NT2/D1 (cell line): ENCODE results near the gene ANO9.

ENCODE experiments used
- DNase-seq: peaks from one replicate; pipeline ENCODE4 v3.0.0-alpha.2; 2011; ENCODE audit warnings: low read depth, low spot score
- H3K27me3 ChIP-seq: 2 replicates; pipeline ENCODE4 v1.6.0; 2011; ENCODE audit warnings: mild to moderate bottlenecking; ENCODE audit not compliant: insufficient read length, insufficient read depth
- H3K36me3 ChIP-seq: 2 replicates; pipeline ENCODE4 v1.6.1; 2011; ENCODE audit warnings: mild to moderate bottlenecking, low read length, mixed read lengths; ENCODE audit not compliant: insufficient read depth, insufficient read length
- H3K4me1 ChIP-seq: 2 replicates; pipeline ENCODE4 v1.5.1; 2011; ENCODE audit not compliant: insufficient read depth, insufficient read length
- H3K4me3 ChIP-seq: 2 replicates; pipeline ENCODE4 v1.5.1; 2011; ENCODE audit warnings: low read depth; ENCODE audit not compliant: insufficient read length
- H3K9ac ChIP-seq: 2 replicates; pipeline ENCODE4 v1.6.0; 2011; ENCODE audit warnings: low read depth; ENCODE audit not compliant: insufficient read length
- H3K9me3 ChIP-seq: 2 replicates; pipeline ENCODE4 v1.5.1; 2011; ENCODE audit warnings: mild to moderate bottlenecking, low read length; ENCODE audit not compliant: insufficient read depth
- SUZ12 ChIP-seq: IDR thresholded peaks from 2 replicates; pipeline ENCODE4 v1.6.1; 2011; ENCODE audit not compliant: insufficient read length, insufficient read depth; ENCODE audit errors: extremely low read depth
- YY1 ChIP-seq: IDR thresholded peaks from 2 replicates; pipeline ENCODE4 v1.6.1; 2011; ENCODE audit not compliant: insufficient read length, insufficient read depth
- ZNF274 ChIP-seq: IDR thresholded peaks from 2 replicates; pipeline ENCODE4 v1.6.1; 2011; ENCODE audit warnings: mild to moderate bottlenecking, low read depth, low read length

ANO9 gene

GRCh38 chr11:420911-421321 is 20.9 kb downstream of the ANO9 start:
- Histone ChIP-seq H3K27me3 (peaks cover 29% of the 10 kb centered on the region), H3K9me3 (no peaks in the 10 kb centered on the region), H3K4me3 (no peak overlapping the region), H3K9ac (no peak overlapping the region), H3K36me3 (no peaks in the 10 kb centered on the region), H3K4me1 (peaks cover 13% of the 10 kb centered on the region)
- TF ChIP-seq SUZ12 (no peak), YY1 (no peak), ZNF274 (no peak)
- DNase-seq = no peak

- H3K4me3 ChIP-seq = no peak overlapping the region
- DNase-seq = no peak
- no peaks in the 10 kb centered on the region for H3K36me3 ChIP-seq
- no peaks in the 10 kb centered on the region for H3K9me3 ChIP-seq
- TF ChIP-seq SUZ12 (no peak), ZNF274 (no peak), YY1 (no peak)
- peaks cover 36% of the 10 kb centered on the region for H3K27me3 ChIP-seq
- H3K9ac ChIP-seq = no peak overlapping the region
- H3K4me1 ChIP-seq = peaks cover 18% of the 10 kb centered on the region
Observed at GRCh38 chr11:420054-420910, 21.5 kb downstream of the ANO9 start.

GRCh38 chr11:419248-420005 is 22.4 kb downstream of the ANO9 start:
- DNase-seq = no peak
- H3K4me1 ChIP-seq = peaks cover 18% of the 10 kb centered on the region
- TF ChIP-seq SUZ12 = no peak
- no peak for TF ChIP-seq YY1
- TF ChIP-seq ZNF274 = no peak
- no peaks in the 10 kb centered on the region for H3K36me3 ChIP-seq
- H3K27me3 ChIP-seq = peaks cover 39% of the 10 kb centered on the region
- H3K4me3 ChIP-seq = no peak overlapping the region
- H3K9ac ChIP-seq = no peak overlapping the region
- no peaks in the 10 kb centered on the region for H3K9me3 ChIP-seq

GRCh38 chr11:418343-419247 is 23.2 kb downstream of the ANO9 start:
- no peak overlapping the region for H3K9ac ChIP-seq
- DNase-seq = no peak
- no peak for TF ChIP-seq SUZ12
- TF ChIP-seq YY1 = no peak
- TF ChIP-seq ZNF274 = no peak
- H3K27me3 ChIP-seq = peaks cover 39% of the 10 kb centered on the region
- H3K4me3 ChIP-seq = no peak overlapping the region
- H3K36me3 ChIP-seq = no peaks in the 10 kb centered on the region
- H3K4me1 ChIP-seq = peaks cover 18% of the 10 kb centered on the region
- H3K9me3 ChIP-seq = no peaks in the 10 kb centered on the region

GRCh38 chr11:417652-418342 is 24.0 kb downstream of the ANO9 start:
- no peak for DNase-seq
- Histone ChIP-seq H3K9me3 (no peaks in the 10 kb centered on the region), H3K27me3 (peaks cover 45% of the 10 kb centered on the region), H3K9ac (peak overlapping the region; percentile 76), H3K4me1 (peaks cover 24% of the 10 kb centered on the region), H3K36me3 (no peaks in the 10 kb centered on the region), H3K4me3 (peak overlapping the region; percentile 50)
- no peak for TF ChIP-seq ZNF274

GRCh38 chr11:416757-417621 is 24.8 kb downstream of the ANO9 start:
- H3K9ac ChIP-seq = peak overlapping the region; percentile 76
- H3K9me3 ChIP-seq = no peaks in the 10 kb centered on the region
- no peak for DNase-seq
- peaks cover 25% of the 10 kb centered on the region for H3K4me1 ChIP-seq
- H3K27me3 ChIP-seq = peaks cover 45% of the 10 kb centered on the region
- no peaks in the 10 kb centered on the region for H3K36me3 ChIP-seq
- peak; percentile 60 for TF ChIP-seq SUZ12
- TF ChIP-seq YY1 = no peak
- TF ChIP-seq ZNF274 = no peak
- H3K4me3 ChIP-seq = peak overlapping the region; percentile 50
